ENCODE measurements around the gene MDM4.

GRCh38 chr1:204544321-204544720 lies 28.1 kb downstream of the MDM4 start:
- no peak for TF ChIP-seq CTCF (IDR thresholded peaks at IDR 0.05; ENCODE audit: insufficient read depth, low read depth, low read length)
- no peak for TF ChIP-seq EZH2 (IDR thresholded peaks at IDR 0.05; ENCODE audit: insufficient read depth, low read length)
